Stimulated activated CD8-positive, alpha-beta memory T cell treated with anti-CD3 and anti-CD28 coated beads, Interleukin-12 subunit alpha, Interleukin-12 subunit beta, amount 100 ng/mL, for 24 hours (primary cell): ENCODE measurements around the gene CACNA1E.

ENCODE experiments used
- DNase-seq: peaks from one replicate; pipeline ENCODE4 v3.0.0-alpha.2; 2020; ENCODE audit errors: extremely low read depth

CACNA1E gene

DNA sequence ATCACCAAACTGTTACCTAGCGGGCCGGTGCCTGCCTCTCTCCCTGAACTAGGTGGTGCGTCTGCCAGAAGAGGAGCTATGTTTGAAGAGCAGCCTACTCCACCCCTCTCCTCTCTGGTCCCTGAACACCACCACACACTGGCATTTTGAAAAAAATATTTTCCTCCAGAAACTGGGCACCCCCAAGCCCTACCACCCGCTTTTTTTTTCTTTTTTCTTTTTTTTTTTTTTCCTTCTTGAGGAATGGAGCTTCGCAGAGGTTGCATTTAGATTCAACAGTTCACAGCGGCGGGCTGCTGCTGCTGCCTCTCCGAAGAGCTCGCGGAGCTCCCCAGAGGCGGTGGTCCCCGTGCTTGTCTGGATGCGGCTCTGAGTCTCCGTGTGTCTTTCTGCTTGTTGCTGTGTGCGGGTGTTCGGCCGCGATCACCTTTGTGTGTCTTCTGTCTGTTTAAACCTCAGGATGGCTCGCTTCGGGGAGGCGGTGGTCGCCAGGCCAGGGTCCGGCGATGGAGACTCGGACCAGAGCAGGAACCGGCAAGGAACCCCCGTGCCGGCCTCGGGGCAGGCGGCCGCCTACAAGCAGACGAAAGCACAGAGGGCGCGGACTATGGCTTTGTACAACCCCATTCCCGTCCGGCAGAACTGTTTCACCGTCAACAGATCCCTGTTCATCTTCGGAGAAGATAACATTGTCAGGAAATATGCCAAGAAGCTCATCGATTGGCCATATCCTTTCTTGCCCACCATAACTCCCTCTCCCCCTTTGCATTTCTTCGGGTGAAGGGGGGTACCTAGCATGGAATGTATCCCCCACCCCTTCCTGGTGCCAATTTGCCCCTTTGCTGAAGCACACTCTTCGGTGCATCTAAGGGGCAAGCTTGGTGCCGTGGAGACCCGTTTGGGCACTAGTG is at the start of gene CACNA1E:
TSS of gene CACNA1E (plus strand) at position 233 of the 911 bp plus-strand sequence. CDS start at position 461, 228 bp downstream.
- DNase-seq = no peak

DNA sequence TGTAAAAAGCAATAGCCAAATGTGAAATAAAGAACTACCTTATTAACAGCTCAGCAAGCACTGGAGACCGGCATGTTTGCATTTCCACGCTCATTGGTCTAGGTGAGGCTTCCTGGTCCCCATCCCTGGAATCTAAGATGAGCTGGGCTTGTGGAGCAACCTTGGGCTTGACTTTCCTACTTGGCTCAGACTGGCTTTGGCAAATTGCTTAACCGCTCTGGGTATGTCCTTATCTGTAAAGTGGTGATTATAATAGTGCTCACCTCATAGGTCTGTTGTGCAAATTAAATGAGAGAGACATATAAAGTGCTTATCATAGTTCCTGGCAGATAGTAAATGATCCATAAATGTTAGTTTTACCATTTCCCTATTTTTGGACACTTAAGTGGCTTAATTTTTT is 49.4 kb upstream of the CACNA1E start:
- DNase-seq = no peak

DNA sequence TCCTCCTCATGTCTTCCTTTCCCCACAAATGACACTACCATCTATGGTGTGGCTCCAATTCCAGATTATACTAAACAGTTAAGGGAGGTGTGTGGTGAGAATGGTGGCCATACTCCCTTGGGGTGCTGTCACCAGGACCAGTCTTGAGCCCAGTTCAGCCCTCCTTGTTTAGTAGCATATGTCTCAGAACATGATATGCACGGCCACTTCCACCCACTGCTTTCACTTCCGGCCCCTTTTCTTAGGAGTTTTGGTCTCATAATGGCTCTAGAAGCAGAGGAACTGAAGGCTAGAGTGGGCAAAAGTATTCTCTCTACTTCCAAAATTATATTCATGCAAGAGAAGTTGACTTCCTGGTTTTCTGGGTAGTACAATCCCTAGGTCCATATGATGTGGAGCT is 45.3 kb upstream of the CACNA1E start:
- DNase-seq = no peak

DNA sequence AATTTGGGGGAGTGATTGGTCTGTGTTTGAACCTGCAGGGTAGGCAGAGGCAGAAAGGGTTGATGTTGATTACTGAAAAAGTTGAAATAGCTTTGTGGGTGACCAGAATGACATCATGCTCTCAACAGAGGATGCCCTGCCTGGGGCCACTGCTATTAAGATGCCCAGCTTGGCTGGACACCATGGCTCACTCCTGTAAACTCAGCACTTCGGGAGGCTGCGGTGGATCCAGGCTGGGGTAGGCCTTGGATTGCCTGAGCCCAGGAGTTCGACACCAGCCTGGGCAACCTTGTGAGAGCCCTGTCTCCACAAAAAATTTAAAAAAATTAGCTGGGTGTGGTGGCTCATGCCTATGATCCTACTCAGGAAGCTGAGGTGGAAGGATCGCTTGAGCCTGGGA is 42.8 kb upstream of the CACNA1E start:
- DNase-seq = no peak

DNA sequence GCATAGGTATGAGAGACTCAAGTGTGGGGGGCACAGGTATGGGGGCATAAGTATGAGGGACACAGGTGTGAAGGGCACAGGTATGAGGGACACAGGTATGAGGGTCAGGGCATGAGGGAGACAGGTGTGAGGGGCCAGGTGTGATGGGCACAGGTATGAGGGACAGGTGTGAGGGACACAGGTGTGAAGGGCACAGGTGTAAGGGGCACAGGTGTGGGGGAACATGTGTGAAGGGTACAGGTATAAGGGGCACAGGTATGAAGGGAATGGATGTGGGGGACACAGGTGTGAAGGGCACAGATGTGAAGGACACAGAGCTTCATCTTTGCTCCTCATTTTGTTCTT is 41.2 kb upstream of the CACNA1E start:
- no peak for DNase-seq

DNA sequence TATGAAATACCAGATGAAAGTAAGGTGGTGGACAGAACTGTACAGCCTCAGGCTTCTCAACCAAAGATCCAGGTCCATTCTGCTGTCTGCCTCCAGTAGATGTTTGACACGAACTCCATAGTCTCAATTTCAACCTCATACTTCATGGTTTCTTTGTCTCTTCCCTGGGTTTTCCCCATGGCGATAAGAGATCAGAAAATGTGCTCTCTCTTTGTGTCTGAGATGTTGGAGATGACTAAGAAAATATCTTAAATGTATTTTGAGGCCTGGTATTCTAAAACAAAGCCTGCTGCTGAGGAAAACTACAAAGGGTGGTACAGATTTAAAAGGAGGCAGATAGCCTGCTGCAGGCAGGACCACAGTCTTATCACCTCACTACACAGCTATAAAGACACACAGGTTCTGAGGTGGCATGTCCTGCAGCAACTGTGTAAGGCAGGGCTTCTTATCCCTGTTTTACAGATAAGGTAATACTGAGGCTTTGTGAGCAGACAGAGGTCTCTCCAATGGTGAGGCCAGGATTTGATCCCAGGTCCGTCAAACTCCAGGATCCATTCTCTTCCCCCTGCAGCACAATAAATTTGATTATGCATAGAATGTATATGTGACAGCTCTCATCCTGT is 40.0 kb upstream of the CACNA1E start:
- DNase-seq = no peak

DNA sequence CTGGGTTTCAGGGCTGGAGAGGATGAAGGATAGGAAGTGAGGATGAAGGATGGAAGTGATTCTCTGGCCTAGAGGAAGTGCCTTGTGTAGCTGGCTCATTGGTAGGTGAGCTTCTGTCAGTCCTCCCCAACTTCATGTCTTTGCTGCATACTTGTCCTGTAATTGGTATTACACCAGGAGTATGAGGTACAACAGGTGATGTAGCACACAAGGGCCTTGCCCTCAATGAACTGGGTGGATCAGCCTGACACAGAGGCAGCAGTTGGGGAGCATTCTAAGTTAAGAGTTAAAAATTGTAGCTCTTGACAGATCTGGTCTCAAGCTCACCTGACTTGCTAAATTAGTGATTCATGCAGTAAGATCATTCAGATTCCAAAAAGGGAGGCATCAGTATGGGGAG is 37.9 kb upstream of the CACNA1E start:
- no peak for DNase-seq

DNA sequence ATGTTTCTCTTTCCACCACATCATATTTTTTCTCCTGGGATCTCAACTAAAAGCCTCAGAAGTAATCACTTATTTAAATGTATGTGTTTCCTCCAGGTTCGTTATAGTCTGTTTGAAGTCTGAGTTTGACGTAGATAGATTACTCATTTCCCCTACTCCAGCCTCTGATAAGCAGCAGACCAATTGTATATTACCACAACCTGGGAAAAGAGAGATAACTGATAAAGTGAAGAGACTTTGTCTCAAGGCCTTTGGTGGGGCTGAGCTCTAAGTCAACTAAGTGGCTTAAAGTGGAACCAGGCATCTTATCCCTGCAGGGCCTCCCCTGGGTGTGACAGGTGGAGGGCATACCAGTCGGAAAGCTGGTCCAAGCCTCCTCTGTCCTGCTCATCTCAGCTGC is 34.9 kb upstream of the CACNA1E start:
- no peak for DNase-seq

DNA sequence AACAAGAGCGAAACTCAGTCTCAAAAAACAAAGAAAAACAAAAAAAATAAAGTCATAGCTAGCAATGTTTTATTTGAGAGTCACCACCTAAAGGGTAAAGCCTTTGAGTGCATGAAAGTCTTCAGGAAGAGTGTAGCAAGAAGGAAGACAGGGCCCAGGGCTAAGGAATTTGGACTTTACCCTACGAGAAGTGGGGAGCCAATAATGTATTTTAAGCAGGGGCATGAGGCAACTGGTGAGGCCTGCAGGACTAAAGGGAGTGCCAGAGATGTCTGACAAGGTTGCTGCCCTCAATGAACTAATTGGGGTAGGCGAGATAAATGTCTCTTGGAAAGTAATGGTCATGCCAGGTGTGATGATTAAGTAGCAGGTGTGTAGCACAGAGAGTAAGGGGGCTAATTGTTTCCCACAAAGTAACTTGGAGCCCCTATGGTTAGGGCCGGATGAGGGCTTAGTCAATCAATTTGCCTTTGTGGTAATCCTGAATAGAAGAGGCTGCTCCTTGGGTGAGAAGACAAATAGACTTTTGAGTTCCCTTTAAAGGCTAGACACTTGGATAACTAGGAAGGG is 31.6 kb upstream of the CACNA1E start:
- DNase-seq = no peak

DNA sequence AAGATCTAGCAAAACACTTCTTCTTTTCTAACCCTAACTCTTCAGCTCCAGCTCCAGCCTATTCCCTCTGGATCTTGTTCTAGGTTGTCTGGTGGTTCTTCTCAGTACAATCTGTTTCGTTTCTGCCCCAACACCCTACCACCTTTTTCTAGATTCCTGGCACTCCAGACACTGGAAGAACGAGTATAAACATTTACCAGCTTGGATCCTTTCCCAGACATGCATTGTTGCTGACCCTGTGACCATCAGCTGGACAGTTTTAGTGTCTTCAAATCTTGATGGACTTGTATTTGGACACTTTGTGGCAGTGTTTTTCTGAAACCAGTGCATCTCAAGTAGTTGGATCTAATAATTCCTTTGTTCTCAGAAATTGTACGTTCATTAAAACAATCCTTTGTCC is 30.6 kb upstream of the CACNA1E start:
- DNase-seq = no peak

DNA sequence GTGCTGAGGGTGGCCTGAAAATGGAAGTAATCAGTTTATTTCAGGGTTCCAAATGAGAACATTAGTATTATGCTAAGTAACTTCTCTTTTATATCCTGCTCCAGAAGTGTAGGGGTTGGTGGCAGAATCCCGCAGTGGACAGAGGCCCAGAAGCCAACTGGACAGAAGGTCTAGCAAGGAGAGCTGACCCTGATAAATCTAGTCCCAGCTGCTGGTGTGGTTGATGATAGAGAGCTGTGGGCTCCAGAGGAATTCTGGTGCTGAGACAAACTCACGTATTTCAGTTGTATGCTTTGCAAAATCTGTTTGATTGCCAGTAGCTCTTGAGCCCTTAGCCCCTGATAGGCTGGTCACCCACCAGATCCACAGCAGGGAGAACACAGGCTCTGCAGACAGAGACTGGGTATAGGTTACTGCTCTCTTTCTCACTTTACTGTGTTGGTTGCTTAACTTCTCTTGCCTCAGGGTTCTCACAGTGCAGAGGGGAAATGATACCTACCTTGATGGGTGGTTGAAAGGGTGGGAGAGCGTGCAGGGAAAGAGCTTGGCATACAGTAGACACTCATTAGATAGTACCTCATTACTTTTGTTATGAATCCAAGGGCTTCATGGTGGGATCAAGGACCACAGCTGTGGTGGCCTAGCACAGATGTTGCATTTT is 29.6 kb upstream of the CACNA1E start:
- no peak for DNase-seq

DNA sequence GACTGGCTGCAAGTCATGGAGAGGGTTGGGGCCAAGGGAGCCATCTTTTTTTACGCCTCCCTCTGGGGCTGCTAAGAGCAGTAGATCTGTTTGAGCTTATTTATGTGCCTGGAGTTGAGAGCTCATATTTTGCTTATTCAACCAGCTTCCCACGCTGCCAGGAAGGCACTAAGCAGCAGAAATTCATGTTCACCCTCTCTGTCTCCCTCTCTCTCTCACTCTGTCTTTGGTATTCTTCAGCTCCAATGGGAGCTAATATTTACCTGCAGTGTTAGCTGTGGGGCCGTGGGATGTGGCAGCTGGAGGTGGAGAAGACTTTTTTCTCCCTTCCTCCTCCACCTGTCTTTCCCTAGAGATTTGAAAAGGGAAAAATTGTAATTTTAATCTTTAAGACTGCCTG is 26.8 kb upstream of the CACNA1E start:
- DNase-seq = no peak

DNA sequence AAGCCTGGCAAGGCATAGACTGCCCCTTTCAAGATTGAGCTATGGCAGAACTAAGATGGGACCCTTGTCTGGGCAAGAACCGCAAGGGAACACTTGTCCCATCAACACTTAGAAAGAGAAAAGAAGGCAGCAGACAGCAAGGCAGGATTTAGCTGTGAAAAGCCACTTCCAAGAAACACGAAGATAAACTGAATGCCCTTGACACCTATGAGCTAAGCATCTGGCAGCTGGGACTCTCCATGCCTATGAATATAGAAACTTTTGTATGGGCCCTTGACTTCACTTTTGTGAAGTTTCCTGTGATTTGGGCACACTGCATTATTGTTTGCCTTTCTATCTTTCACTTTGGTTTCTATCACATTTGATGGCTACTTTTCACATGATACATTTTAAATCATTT is 24.9 kb upstream of the CACNA1E start:
- no peak for DNase-seq

DNA sequence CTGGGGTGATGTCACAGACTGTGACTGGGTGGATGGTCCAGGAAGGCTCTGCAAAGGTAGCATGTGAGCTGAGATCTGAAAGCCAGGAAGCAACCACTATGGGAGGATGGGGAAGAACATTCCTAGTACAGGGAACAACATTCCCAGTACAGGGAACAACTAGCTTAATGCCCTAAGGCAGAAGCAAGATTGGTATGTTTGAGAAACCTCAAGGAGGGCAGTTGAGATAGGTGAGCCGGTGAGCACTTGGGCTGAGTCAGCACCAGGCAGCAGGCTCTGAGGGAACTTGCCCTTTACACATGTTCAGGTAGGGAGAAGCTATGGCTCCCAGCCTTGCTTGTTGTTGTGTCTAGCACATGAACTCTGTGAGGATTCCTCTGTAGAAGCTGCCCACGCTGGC is 24.2 kb upstream of the CACNA1E start:
- no peak for DNase-seq

DNA sequence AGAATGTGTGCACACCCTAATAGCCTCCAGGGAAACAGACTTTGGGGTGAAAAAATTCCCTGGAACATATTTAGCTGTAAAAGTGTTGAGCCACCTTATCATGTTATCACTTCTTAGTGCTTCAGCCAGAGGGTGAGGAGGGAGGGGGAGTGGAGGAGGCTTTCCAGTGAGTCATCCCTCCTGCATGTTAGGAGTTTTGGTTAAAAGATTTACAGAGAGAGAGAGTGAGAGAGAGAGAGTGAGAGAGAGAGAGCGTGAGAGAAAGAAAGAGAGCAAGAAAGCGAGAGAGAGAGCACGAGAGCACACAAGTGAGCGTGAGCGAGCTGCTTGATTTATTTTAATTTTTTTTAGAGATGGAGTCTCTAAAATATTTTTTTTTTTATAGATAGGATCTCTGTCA is 13.5 kb upstream of the CACNA1E start:
- DNase-seq = no peak

DNA sequence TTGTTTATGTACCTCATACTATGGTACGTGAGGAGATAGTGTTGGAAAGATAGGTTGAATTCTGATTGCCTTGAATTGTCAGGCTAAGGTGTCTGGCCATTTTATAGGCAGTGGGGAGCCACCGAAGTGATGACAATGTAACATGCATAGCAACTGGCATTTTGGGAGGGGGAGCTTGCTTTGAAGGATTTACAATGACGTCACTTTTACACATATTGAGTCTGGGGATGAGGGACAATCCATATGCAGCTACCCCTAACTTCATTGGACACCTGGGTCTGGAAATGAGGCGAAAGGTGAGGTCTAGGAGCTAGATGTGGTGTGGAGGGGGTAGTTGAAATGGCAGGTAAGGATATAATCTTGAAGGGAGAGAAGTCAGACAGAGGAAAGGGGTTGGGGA is 7.7 kb upstream of the CACNA1E start:
- DNase-seq = no peak

DNA sequence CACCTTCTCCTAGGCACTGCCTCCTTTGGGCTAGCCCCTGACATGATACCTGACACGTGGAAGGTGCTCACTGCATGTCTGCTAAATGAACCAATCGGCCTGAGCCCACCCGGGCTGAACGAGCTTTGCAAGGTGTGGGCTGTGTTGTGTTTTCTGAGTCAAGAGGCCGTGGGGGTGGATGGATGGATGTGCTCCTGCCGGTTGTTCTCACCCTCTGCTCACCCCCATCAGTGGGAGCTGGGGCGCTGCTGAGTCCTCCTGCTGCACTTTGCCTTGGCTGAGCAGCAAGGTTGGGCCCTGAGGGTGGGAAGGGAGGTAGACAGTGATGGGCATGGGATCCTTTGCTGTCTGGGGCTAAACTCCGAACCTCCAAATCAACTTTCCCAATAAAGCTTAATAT is 6.7 kb upstream of the CACNA1E start:
- no peak for DNase-seq

DNA sequence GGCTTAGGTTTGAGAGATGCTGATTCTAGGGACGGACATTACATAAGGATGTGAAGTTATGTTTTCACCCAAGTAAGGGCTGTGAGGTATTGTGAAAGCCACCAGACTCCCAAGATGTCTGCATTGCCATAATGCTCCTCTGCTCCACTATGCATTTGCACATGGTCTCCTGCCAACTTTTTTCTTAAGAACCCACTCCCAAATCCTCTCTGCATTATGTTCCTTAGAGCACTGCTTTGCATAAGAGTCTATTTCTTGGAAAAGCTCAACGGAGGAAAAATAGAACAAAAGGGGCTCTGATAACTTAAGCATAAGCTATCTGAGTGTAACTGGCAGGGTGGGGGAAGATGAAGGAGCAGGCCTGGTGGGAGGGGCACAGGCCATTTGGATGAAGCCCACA is 5.0 kb upstream of the CACNA1E start:
- no peak for DNase-seq

DNA sequence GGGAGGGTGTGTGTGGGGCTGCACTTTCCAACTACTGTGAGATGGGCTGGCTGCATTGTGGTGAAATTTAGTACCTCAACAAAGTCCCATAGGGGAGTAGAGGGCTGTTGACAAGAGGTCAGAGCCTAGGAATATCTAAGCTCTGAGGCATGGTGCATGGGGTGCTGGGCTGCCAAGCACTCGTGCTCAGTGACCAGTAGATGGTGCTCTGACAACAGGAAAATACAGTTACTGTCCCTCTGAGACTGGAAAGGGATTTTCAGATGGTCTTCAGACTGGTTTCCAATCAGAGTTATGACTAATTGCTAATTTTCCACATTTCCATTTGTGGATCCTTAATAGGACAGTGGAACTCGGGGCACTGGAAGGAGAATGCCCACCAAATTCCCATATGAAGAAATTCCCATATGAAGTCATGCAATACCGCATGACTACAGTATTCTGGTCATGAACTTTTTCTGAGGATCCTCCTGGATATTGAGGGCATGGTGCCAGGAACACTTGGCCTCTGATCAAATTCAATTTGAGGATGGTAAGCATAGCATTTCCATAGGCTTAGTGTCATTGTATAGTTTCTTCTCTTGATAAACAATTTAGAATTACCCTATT is 4.1 kb upstream of the CACNA1E start:
- no peak for DNase-seq

DNA sequence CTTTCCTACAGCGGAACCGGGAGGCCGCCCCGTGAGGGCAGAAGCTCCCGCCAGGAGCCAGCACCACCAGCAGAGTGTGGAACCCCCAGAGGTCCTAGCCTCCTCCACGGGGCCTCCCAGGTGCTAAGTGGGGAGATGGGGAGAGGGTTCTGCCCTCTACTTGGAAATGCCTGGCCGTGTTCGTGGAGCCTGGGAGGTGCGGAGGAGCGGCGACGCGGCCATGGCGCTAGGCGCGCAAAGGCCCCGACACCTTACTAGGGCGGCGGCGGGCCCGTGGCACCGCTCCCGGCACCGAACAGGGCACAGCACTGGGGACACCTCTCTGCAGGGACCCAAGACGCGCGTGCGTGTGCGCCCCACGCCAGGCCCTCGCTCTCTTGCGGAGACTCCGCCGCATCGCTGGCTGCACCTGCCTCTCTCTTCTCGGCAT is 1.3 kb upstream of the CACNA1E start:
- no peak for DNase-seq

DNA sequence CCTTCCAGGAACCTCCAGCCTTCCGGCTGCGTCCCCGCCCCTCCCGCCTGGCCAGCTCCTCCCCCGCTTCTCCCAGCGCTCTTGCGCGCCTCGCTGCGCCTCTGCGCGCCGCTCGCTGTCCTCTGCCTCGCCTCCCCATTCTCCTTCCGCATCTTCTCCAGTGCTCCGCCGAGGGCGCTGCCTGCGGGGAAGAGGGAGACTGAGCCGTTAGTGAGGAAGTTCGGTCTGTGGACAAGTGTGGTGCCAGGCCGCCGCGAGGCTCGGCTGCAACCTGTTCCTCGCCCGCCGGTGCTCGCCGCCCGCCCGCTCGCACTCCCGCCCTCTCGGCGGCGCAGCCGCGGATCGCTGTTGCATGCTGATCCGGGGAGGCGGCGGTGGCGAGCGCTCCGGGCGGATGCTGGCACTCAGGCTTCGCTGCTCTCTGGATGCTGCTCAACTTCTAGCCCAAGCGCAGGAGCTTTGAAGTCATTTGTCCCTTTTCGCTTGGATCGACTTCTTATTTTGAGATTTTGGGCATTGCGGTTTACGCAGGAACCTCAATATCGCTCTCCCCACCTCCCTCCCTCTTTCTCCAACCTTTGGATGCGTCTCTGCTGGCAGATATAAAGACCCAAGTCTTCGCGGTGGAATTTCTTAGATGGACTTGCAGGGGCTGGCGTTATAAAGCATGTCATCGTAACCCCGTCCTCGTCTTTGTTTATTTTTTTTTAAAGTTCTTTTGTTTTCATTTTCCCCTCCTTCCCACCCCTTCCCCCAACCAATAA is 614 bp upstream of the CACNA1E start:
- DNase-seq = no peak
